ENCODE data around the gene CCDC174.

CCDC174 gene

GRCh38 chr3:14703791-14704190 lies 52.2 kb downstream of the CCDC174 start:
- DNase-seq, result no peak

GRCh38 chr3:14706096-14706495 lies 54.5 kb downstream of the CCDC174 start:
- no peak for DNase-seq

GRCh38 chr3:14716591-14716990 lies 65.0 kb downstream of the CCDC174 start:
- no peak for DNase-seq

- no peak for DNase-seq
These were observed 65.7 kb downstream of the CCDC174 start for GRCh38 chr3:14717307-14717706.

GRCh38 chr3:14718539-14718938 lies 67.0 kb downstream of the CCDC174 start:
- DNase-seq, result no peak

GRCh38 chr3:14719006-14719405 lies 67.4 kb downstream of the CCDC174 start:
- no peak for DNase-seq

- DNase-seq, result no peak
These were observed 69.7 kb downstream of the CCDC174 start for GRCh38 chr3:14721126-14721864.
